Measurements from ENCODE around the gene OTOP1.
"Not testable (repeated sequence)": the region's sequence is repeated elsewhere in the genome, so short reads cannot be mapped to it uniquely, and the experiment has no call there.

OTOP1 gene

GRCh38 chr4:4254666-4255065, 27.9 kb upstream of the OTOP1 start:
- Histone ChIP-seq H3K27me3 (peaks cover 6% of the 10 kb centered on the region), H3K9me3 (no peaks in the 10 kb centered on the region), H3K4me3 (ENCODE audit: low read depth, low read length) (no peak overlapping the region), H3K36me3 (no peaks in the 10 kb centered on the region), H3K4me1 (no peaks in the 10 kb centered on the region)
- TF ChIP-seq CTCF (IDR thresholded peaks at IDR 0.05; ENCODE audit: low read depth, low read length), result no peak
- DNase-seq, result no peak

- no peaks in the 10 kb centered on the region for H3K9me3 ChIP-seq
- H3K4me1 ChIP-seq, result no peaks in the 10 kb centered on the region
- no peak overlapping the region for H3K4me3 ChIP-seq (ENCODE audit: low read depth, low read length)
- no peaks in the 10 kb centered on the region for H3K36me3 ChIP-seq
- DNase-seq, result no peak
- no peak for TF ChIP-seq CTCF (IDR thresholded peaks at IDR 0.05; ENCODE audit: low read depth, low read length)
- peaks cover 6% of the 10 kb centered on the region for H3K27me3 ChIP-seq
Observed at GRCh38 chr4:4254199-4254598, 27.5 kb upstream of the OTOP1 start.

- no peak for TF ChIP-seq CTCF (IDR thresholded peaks at IDR 0.05; ENCODE audit: low read depth, low read length)
- H3K4me3 ChIP-seq (ENCODE audit: low read depth, low read length), result no peak overlapping the region
Observed at GRCh38 chr4:4249866-4250265, 23.1 kb upstream of the OTOP1 start.

GRCh38 chr4:4249342-4249741, 22.6 kb upstream of the OTOP1 start:
- H3K36me3 ChIP-seq, H3K27me3 ChIP-seq, DNase-seq, H3K4me1 ChIP-seq, H3K9me3 ChIP-seq: not testable (repeated sequence)
- H3K4me3 ChIP-seq (ENCODE audit: low read depth, low read length), result peak overlapping the region; percentile 96; the same call in 1 of the 2 replicates

More at GRCh38 chr4:4249866-4250265, 23.1 kb upstream of the OTOP1 start:
- Histone ChIP-seq H3K4me1 (peaks cover 4% of the 10 kb centered on the region; the same call in 1 of the 2 replicates), H3K9me3 (no peaks in the 10 kb centered on the region), H3K27me3 (no peaks in the 10 kb centered on the region; the same call in none of the 2 replicates), H3K36me3 (peaks cover 7% of the 10 kb centered on the region; the same call in 1 of the 2 replicates)
- no peak for DNase-seq

- Histone ChIP-seq H3K27me3 (no peaks in the 10 kb centered on the region; the same call in 1 of the 2 replicates), H3K36me3 (peaks cover 11% of the 10 kb centered on the region), H3K4me3 (ENCODE audit: low read depth, low read length) (peak overlapping the region; percentile 96), H3K9me3 (no peaks in the 10 kb centered on the region), H3K4me1 (peaks cover 4% of the 10 kb centered on the region; the same call in 1 of the 2 replicates)
- DNase-seq, result no peak
- TF ChIP-seq CTCF (IDR thresholded peaks at IDR 0.05; ENCODE audit: low read depth, low read length), result no peak
Observed at GRCh38 chr4:4248885-4249203, 22.1 kb upstream of the OTOP1 start.

- H3K36me3 ChIP-seq, result peaks cover 17% of the 10 kb centered on the region
- H3K4me3 ChIP-seq (ENCODE audit: low read depth, low read length), result peak within 1 kb of the TSS; percentile 96
- TF ChIP-seq CTCF (IDR thresholded peaks at IDR 0.05; ENCODE audit: low read depth, low read length), result no peak
- DNase-seq, result peak; percentile 93
- peaks cover 4% of the 10 kb centered on the region; the same call in 1 of the 2 replicates for H3K4me1 ChIP-seq
- H3K27me3 ChIP-seq, result no peaks in the 10 kb centered on the region; the same call in 1 of the 2 replicates
- H3K9me3 ChIP-seq, result no peaks in the 10 kb centered on the region
Observed at GRCh38 chr4:4248029-4248884, 21.5 kb upstream of the OTOP1 start, which contains the start of gene TMEM128. Gene TMEM128, minus strand, starts transcription at chr4:4248223. Its CDS starts 21 bp downstream, at chr4:4248202.
